Heart left ventricle (tissue), 13 donors: ENCODE data around the gene ARHGEF11.

ENCODE experiments used
- POLR2A ChIP-seq, 2 donors: fragments of 450-650 bp; IDR thresholded peaks; one replicate each; pipeline ENCODE4 v1.6.1; 2017; ENCODE audit warnings: antibody characterized with exemption in 2 of 2, mild to moderate bottlenecking in 2 of 2, moderate library complexity in 2 of 2
- TF ChIP-seq, protein P1 (sequence below), 12 donors: fragments of 200-600 bp; sonication (generic) in 4 of 12; IDR thresholded peaks; one replicate each; pipeline versions ENCODE4 v1.5.0 to v1.8.0; 2018 to 2022; ENCODE audit warnings: antibody characterized with exemption in 12 of 12, mild to moderate bottlenecking in 5 of 12
- donor health status: ischemic (EF 13 %, LVEDD 7.1; RV severe dilation, severe dysfunction).
- donor health status: DM: no; HTN: yes; CAD: no.
- donor health status: DM: no; HTN: no; CAD: no.
- donor health status: ischemic (EF 25% LVEDD 6.9; RV normal size, moderate dysfunction).
- donor health status: ischemic (EF 25% LVEDD 5.7; RV mildly dilated, moderate dysfunction).
- donor health status: ischemic (EF 35%, LVEDD 5.7; RV mildly dilated, moderate dysfunction).
- donor health status: nonischemic (EF 11% LVEDD 7.7; RV severe dilation, severe dysfunction).
- donor health status: DM: yes; HTN: yes; CAD: no.
- donor health status: PGD.
- donor health status: ischemic (EF 29% LVEDD 5.4; RV normal size, mild dysfunction).
- donor health status: nonischemic (EF 23%, LVEDD 6.1; RV moderate dilation, normal function).

DNA sequence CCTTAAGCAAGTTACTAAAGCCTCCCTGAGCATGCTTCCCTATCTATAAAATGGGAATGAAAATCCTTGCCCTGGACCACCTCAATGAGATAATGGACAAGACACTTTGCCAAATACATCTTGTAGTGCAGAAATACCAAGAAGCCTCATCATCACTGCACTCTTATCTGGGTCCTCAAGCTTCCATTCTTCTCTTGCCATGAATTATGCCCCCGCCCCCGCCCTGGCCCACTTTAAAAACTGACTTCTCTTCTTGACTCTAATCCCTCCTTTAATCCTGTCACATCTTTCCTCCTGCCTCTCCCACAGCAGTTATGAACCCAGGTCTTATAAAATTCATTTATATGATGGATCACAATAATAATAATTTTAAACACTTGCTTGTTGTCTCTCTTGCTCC is 14.8 kb downstream of the ARHGEF11 start:
- no peak for TF ChIP-seq POLR2A (IDR thresholded peaks at IDR 0.05)
- TF ChIP-seq, protein P1, sequence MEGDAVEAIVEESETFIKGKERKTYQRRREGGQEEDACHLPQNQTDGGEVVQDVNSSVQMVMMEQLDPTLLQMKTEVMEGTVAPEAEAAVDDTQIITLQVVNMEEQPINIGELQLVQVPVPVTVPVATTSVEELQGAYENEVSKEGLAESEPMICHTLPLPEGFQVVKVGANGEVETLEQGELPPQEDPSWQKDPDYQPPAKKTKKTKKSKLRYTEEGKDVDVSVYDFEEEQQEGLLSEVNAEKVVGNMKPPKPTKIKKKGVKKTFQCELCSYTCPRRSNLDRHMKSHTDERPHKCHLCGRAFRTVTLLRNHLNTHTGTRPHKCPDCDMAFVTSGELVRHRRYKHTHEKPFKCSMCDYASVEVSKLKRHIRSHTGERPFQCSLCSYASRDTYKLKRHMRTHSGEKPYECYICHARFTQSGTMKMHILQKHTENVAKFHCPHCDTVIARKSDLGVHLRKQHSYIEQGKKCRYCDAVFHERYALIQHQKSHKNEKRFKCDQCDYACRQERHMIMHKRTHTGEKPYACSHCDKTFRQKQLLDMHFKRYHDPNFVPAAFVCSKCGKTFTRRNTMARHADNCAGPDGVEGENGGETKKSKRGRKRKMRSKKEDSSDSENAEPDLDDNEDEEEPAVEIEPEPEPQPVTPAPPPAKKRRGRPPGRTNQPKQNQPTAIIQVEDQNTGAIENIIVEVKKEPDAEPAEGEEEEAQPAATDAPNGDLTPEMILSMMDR (IDR thresholded peaks at IDR 0.05) = no peak
